GM18526 (cell line): Measurements from ENCODE around the gene CENPF.

Source experiments
- POLR2A ChIP-seq: IDR thresholded peaks from 3 replicates; pipeline ENCODE4 v1.6.1; 2011; ENCODE audit not compliant: insufficient read length; ENCODE audit errors: extremely low read depth

The CENPF gene

GRCh38 chr1:214574598-214575411, 28.2 kb upstream of the CENPF start:
- TF ChIP-seq POLR2A, result no peak

DNA sequence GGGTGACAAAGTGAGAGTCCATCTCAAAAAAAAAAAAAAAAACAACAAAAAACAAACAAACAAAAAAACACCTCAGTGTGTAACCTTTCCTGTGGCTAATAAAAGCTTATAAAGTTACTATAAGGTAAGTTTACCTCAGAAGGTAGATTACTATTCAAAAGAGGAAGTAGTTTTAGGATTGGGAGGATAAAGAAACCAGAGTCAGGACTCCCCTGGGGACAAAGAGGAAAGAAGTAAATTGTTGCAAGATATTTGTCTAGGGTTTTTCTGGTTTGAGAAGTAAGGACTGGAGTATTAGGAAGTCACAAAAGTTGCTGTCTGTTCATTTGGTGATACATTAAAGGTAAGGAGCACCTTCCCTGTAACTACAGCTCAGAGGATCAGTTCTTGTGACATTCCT, 23.8 kb upstream of the CENPF start:
- TF ChIP-seq POLR2A, result no peak

GRCh38 chr1:214581785-214582184, 21.2 kb upstream of the CENPF start:
- no peak for TF ChIP-seq POLR2A

DNA sequence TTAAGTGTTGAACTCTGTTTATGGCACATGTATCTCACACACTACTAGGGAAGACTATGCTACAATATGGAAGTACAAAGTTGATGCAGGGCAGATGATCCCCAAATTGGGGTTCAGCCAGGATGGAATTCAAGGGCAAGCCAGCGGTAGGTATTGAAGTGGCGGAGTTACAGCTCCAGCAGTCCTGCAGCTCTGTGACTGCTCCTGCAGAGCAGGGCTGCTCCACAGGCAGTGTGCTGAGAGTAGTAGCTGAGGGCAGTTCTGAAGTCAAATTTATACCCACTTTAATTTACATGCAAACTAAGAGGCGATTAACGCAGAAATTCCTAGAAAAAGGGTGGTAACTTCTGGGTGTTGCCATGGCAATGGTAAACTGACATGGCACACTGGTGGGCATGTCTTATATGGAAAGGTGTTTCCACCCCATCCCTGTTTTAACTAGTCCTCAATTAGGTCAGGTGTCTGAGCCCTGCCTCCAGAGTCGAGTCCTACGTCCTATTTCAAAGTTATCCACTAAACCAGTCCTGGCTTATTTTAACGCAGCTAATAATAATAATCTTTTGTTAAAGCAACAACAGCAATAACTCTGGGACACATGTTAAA, 20.6 kb upstream of the CENPF start:
- no peak for TF ChIP-seq POLR2A

GRCh38 chr1:214583113-214583512, 19.9 kb upstream of the CENPF start:
- TF ChIP-seq POLR2A, result no peak

GRCh38 chr1:214583824-214584554, 19.0 kb upstream of the CENPF start:
- no peak for TF ChIP-seq POLR2A

DNA sequence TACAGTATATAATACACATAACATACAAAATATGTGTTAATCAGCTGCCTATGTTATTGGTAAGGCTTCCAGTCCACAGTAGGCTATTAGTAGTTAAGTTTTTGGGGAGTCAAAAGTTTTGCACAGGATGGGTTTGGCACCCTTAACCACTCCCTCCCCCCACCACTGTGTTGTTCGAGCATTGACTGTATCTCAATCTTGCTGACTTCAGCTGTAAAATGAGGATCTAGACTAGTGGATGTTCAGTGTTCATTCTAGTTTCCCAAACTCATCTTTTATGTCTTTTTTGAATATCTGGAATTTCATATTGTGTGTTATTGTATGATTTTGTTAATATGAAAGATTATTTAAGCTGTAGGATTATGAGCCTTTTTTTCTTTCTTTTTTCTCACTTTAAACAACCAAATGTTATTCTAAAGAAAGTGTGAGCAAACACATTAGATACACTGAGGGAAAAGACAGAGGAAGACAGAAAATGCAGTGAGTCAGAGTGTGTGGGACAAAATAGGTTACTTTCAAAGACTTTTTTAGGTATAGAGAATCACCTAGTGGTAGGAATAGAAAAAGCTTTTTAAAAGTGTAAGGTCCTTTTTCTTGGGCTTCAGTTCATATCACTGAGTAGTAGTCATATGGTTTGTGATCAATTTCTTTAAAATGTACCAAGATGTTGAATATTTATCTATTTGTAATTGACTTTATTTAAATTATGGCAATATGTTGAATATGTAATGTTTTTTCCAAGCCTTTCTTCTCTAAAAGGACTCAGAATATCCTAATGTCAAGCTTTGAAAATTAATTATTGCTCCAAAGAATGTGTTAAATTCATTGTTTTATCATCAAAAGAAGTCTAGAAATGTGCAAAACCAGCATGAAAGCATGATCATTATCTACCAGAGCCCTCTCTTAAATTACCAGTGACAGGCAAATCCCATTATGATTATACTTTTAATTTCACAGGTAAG, 17.9 kb upstream of the CENPF start:
- no peak for TF ChIP-seq POLR2A

DNA sequence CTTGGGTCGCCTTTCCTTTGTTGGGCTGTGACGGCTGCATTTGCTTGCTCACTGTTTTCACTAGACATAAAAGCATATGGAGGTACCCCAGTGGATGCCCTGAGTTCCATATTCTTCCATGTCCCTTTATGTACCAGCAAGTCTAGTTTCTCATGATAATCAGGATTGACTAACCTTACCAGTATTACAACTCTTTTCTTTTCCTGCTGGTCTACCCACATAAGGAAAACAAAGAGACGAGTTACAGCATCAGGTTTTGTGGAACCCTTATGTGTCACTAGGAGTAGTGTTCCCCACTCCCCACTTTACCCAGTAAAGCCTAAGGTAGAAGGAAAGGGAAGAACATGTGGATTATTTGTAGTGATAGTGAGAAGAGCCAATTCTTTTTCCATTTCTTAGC, 16.4 kb upstream of the CENPF start:
- no peak for TF ChIP-seq POLR2A

DNA sequence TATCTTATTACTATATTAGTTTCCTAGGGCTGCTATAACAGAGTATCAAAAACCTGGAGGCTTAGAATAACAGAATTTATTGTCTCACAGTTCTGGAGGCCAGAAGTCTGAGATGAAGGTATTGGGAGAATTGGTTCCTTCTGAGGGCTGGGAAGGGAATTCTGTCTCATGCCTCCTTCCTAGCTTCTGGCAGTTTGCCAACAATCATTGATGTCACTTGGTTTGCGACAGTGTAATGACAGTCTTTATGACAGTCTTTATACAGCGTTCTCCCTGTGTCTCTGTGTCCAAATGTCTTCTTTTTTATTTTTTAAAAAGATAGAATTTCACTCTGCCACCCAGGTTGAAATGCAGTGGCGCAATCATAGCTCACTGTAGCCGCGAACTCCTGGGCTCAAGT, 15.8 kb upstream of the CENPF start:
- TF ChIP-seq POLR2A, result no peak

- TF ChIP-seq POLR2A, result no peak
Measured at GRCh38 chr1:214588963-214589597, 13.9 kb upstream of the CENPF start.

DNA sequence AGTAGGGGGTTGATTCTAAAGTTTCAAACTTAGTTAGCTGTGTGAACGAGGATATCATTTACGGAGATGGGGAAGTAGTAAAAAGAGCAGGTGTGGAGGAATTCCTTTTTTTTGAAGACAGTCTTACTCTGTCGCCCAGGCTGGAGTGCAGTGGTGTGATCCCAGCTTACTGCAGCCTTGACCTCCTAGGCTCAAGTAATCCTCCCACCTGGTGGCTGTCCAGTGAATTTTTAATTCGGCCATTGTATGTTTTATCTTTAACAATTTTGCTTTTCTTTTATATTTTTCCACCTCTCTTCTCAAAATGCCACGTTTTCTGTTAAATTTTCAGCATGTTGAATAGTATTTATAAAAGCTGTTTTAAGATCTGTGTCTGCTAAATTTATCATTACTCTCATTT, 12.3 kb upstream of the CENPF start:
- TF ChIP-seq POLR2A, result no peak

DNA sequence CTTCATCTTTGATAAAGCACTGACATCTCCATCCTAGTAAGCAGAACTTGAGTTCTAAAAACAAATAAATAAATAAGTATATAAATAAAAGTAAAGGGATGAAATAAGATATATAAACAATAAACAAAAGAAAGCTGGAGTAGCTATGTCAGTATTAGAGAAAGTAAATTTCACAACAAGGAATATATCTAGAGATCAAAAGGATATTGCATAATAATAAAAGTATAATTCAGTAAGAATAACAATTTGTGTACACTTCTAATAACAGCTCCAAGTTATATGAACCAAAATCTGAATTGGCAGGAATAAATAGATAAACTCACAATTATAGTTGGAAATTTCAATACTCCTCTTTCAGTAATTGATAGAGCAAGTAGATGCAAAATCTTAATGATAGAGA, 9.8 kb upstream of the CENPF start:
- no peak for TF ChIP-seq POLR2A

GRCh38 chr1:214603819-214604252, 841 bp downstream of the CENPF start:
- no peak for TF ChIP-seq POLR2A

GRCh38 chr1:214604523-214604922, 1.5 kb downstream of the CENPF start:
- no peak for TF ChIP-seq POLR2A

- no peak for TF ChIP-seq POLR2A
Measured at GRCh38 chr1:214609692-214610091, 6.7 kb downstream of the CENPF start.

GRCh38 chr1:214615109-214615508, 12.1 kb downstream of the CENPF start:
- no peak for TF ChIP-seq POLR2A
